PFSK-1 (cell line): ENCODE results near the gene EIF5A.

Source experiments
- FOXP2 ChIP-seq: optimal IDR thresholded peaks from 2 replicates; pipeline ENCODE3; 2011; ENCODE audit warnings: borderline replicate concordance, control low read depth, inconsistent platforms; ENCODE audit not compliant: insufficient read depth; ENCODE audit errors: extremely low read length, extremely low read depth
- POLR2AphosphoS5 ChIP-seq: IDR thresholded peaks from 2 replicates; pipeline ENCODE4 v1.6.1; 2012; ENCODE audit warnings: low read depth, mild to moderate bottlenecking, control low read depth, low read length, moderate library complexity
- REST ChIP-seq, 2 experiments: IDR thresholded peaks; 2 replicates each; pipeline versions ENCODE4 v1.6.1 to v1.8.0; 2011 to 2012; ENCODE audit warnings: low read depth in 2 of 2, low read length in 2 of 2, control low read depth in 1 of 2, inconsistent platforms in 1 of 2, mild to moderate bottlenecking in 1 of 2, moderate library complexity in 1 of 2; ENCODE audit not compliant: insufficient read depth in 1 of 2
- SIN3A ChIP-seq: IDR thresholded peaks from 2 replicates; pipeline ENCODE4 v1.6.1; 2012; ENCODE audit warnings: mild to moderate bottlenecking, low read length, moderate library complexity, borderline replicate concordance; ENCODE audit not compliant: insufficient read depth
- TAF1 ChIP-seq: IDR thresholded peaks from 2 replicates; pipeline ENCODE4 v1.6.1; 2012; ENCODE audit warnings: low read length, control low read depth, borderline replicate concordance; ENCODE audit not compliant: insufficient read depth

EIF5A gene

GRCh38 chr17:7332111-7332510 is 24.7 kb downstream of the EIF5A start:
- TF ChIP-seq FOXP2 (no peak), POLR2AphosphoS5 (no peak), SIN3A (no peak), TAF1 (no peak), REST (IDR thresholded peaks at IDR 0.05; ENCODE audit: insufficient read depth in 1 of 2, low read depth in 2 of 2, low read length in 2 of 2) (no peak)

GRCh38 chr17:7334938-7335538 is 27.6 kb downstream of the EIF5A start:
- TF ChIP-seq POLR2AphosphoS5: no peak
- no peak for TF ChIP-seq REST (IDR thresholded peaks at IDR 0.05; ENCODE audit: insufficient read depth in 1 of 2, low read depth in 2 of 2, low read length in 2 of 2)
- no peak for TF ChIP-seq TAF1
- TF ChIP-seq SIN3A: no peak
- TF ChIP-seq FOXP2: no peak

GRCh38 chr17:7336240-7337175 is 29.1 kb downstream of the EIF5A start, which contains the start of gene ACAP1:
ACAP1 (plus strand) TSS chr17:7336529; CDS start chr17:7336735, 206 bp downstream.
- TF ChIP-seq REST (IDR thresholded peaks at IDR 0.05; ENCODE audit: insufficient read depth in 1 of 2, low read depth in 2 of 2, low read length in 2 of 2) (no peak), SIN3A (no peak), TAF1 (no peak), POLR2AphosphoS5 (no peak), FOXP2 (no peak)

GRCh38 chr17:7340179-7340578 is 32.8 kb downstream of the EIF5A start:
- no peak for TF ChIP-seq SIN3A
- TF ChIP-seq FOXP2: no peak
- TF ChIP-seq REST (IDR thresholded peaks at IDR 0.05; ENCODE audit: insufficient read depth in 1 of 2, low read depth in 2 of 2, low read length in 2 of 2): no peak
- no peak for TF ChIP-seq TAF1
- TF ChIP-seq POLR2AphosphoS5: no peak
